Bronchial epithelial cell (primary cell): ENCODE results near the gene CGNL1. TPM values are rescaled to one million over a fixed set of nuclear protein-coding genes. Genes with fewer than 3 reads are reported as not detected.
A peak's percentile ranks its signal among the peaks of the same experiment; 100 is the strongest.

Source experiments
- DNase-seq: peaks from one replicate; pipeline ENCODE4 v3.0.0-alpha.2; 2010; ENCODE audit warnings: low read depth
- FAIRE-seq: peaks from 2 replicates; lab custom pipeline; 2011; peaks lifted over from hg19 to GRCh38; lab: Jason Lieb, UNC
- H3K27me3 ChIP-seq: 2 replicates; pipeline ENCODE4 v1.5.1; 2011; ENCODE audit warnings: low read length; ENCODE audit not compliant: control insufficient read depth, insufficient read depth
- H3K36me3 ChIP-seq: 2 replicates; pipeline ENCODE4 v1.5.1; 2011; ENCODE audit warnings: low read length; ENCODE audit not compliant: control insufficient read depth, insufficient read depth
- H3K4me3 ChIP-seq: 2 replicates; pipeline ENCODE4 v1.5.1; 2011; ENCODE audit warnings: mild to moderate bottlenecking, low read depth, low read length, control low read depth
- total RNA-seq: library from RNA; depleted of rRNA; stranded (reverse); fragments of >200 nt; gene quantifications from 2 replicates; pipeline ENCODE4 v1.2.1, GENCODE V29; 2014
- TF ChIP-seq, protein P1 (sequence below): IDR thresholded peaks from 2 replicates; pipeline ENCODE4 v1.5.1; 2011; ENCODE audit warnings: mild to moderate bottlenecking, moderate library complexity, low read length, control low read depth, inconsistent platforms; ENCODE audit not compliant: insufficient read depth, severe bottlenecking

Gene CGNL1
- total RNA-seq, 1 donor from 2014 or later = 0.53 TPM

DNA sequence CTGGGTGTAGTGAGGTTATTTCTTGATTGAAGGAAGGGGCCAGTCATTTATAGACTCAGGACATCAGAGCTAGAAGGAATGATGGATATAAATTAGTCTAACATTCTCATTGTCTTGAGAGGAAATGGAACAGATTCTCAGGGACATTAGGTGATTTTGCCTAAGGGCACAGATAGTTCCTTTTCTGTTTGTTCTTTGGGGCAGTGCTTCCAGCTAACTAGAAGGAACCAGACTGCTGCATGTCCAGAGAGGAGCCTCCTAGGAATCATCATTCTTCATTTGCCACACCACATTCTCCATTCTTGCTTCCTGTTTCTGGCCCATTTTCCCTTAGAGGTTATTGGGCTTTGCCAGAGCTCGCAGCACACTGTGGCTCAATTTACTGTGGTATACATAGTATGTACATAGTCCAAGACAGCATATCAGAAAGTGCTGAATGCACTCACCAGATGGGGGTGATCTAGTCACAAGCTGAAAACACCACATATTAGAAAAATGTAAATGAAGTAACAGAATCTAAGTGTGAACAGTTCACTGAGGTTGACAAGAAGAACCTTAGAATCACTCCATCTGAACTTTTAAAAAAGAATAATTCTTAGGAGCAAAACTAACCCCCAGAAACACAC is 152.7 kb downstream of the CGNL1 start:
- FAIRE-seq (peak; percentile 7), DNase-seq (no peak)
- no peak overlapping the region for H3K4me3 ChIP-seq
- TF ChIP-seq, protein P1, sequence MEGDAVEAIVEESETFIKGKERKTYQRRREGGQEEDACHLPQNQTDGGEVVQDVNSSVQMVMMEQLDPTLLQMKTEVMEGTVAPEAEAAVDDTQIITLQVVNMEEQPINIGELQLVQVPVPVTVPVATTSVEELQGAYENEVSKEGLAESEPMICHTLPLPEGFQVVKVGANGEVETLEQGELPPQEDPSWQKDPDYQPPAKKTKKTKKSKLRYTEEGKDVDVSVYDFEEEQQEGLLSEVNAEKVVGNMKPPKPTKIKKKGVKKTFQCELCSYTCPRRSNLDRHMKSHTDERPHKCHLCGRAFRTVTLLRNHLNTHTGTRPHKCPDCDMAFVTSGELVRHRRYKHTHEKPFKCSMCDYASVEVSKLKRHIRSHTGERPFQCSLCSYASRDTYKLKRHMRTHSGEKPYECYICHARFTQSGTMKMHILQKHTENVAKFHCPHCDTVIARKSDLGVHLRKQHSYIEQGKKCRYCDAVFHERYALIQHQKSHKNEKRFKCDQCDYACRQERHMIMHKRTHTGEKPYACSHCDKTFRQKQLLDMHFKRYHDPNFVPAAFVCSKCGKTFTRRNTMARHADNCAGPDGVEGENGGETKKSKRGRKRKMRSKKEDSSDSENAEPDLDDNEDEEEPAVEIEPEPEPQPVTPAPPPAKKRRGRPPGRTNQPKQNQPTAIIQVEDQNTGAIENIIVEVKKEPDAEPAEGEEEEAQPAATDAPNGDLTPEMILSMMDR = no peak
- H3K36me3 ChIP-seq = no peaks in the 10 kb centered on the region
- peaks cover 1% of the 10 kb centered on the region for H3K27me3 ChIP-seq

- Histone ChIP-seq H3K4me3 (no peak overlapping the region), H3K27me3 (peaks cover 1% of the 10 kb centered on the region), H3K36me3 (no peaks in the 10 kb centered on the region)
- DNase-seq (no peak), FAIRE-seq (no peak)
- TF ChIP-seq, protein P1 = no peak
These were observed 153.4 kb downstream of the CGNL1 start for GRCh38 chr15:57529748-57530147.

DNA sequence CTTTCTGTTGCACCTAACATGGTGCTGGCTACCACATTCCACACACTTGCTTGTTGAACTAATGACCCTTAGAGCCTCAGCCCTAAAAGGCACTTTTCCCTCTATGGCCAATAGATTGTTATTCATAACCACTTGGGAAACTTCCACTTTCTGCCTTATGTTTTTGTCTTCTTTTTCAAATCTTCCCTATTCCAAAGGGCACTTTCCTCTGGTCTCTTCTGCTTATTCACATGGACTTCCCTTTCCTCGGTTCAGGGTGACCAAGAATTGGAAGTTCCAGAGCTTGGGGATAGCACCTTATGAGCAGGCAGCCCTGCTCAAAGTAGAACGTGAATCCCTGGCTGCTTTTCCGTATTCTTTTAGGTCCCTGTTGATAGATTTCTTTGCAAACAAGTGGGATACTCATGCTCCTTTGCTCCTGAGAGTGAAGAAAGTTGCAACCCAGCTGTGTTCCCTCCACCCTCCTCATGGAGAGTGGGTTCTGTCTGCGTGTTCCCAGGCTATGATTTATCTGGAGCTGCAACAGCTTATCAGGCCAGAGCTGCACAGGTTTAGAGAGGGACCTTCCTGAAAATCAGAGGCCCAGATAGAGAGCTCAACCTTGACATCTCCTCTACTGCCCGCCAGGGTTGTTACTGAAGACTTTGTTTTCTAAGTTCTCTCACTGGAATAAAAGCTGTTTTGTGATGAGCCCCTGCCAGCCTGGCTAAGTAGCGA is 156.6 kb downstream of the CGNL1 start:
- FAIRE-seq = no peak

GRCh38 chr15:57533448-57533799 is 157.1 kb downstream of the CGNL1 start:
- Histone ChIP-seq H3K36me3 (no peaks in the 10 kb centered on the region), H3K4me3 (no peak overlapping the region), H3K27me3 (peaks cover 1% of the 10 kb centered on the region)
- TF ChIP-seq, protein P1 = no peak
- DNase-seq (no peak), FAIRE-seq (peak; percentile 80)

More for the DNA sequence above, 156.6 kb downstream of the CGNL1 start:
- Histone ChIP-seq H3K27me3 (peaks cover 1% of the 10 kb centered on the region), H3K36me3 (no peaks in the 10 kb centered on the region), H3K4me3 (no peak overlapping the region)
- no peak for DNase-seq
- TF ChIP-seq, protein P1 = no peak

DNA sequence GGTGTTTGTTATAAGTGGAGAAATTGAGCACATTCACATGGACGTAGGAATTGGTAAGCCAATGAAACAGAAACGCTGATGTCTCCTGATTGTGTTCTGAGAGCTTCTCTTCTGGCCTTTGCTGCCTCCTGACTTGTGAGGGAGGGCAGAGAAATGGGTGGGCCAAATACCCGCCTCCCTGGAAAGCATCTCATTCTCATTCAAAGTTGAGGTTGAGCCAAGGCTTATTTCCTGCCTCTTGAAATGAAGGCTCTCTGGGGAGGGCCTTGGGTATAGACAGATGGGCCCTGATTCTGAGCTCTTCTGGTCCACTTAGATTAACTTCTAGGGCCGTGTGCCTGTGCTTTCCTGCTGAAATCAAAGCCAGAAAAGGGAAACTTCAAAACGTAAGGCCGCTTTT is 158.0 kb downstream of the CGNL1 start:
- no peak overlapping the region for H3K4me3 ChIP-seq
- H3K27me3 ChIP-seq = peaks cover 1% of the 10 kb centered on the region
- TF ChIP-seq, protein P1 = no peak
- FAIRE-seq (no peak), DNase-seq (no peak)
- H3K36me3 ChIP-seq = no peaks in the 10 kb centered on the region
